ENCODE measurements around the gene SLC4A3. TPM values are rescaled to one million over a fixed set of nuclear protein-coding genes. Genes with fewer than 3 reads are reported as not detected.
A peak's percentile ranks its signal among the peaks of the same experiment; 100 is the strongest.

SLC4A3 gene, protein sequence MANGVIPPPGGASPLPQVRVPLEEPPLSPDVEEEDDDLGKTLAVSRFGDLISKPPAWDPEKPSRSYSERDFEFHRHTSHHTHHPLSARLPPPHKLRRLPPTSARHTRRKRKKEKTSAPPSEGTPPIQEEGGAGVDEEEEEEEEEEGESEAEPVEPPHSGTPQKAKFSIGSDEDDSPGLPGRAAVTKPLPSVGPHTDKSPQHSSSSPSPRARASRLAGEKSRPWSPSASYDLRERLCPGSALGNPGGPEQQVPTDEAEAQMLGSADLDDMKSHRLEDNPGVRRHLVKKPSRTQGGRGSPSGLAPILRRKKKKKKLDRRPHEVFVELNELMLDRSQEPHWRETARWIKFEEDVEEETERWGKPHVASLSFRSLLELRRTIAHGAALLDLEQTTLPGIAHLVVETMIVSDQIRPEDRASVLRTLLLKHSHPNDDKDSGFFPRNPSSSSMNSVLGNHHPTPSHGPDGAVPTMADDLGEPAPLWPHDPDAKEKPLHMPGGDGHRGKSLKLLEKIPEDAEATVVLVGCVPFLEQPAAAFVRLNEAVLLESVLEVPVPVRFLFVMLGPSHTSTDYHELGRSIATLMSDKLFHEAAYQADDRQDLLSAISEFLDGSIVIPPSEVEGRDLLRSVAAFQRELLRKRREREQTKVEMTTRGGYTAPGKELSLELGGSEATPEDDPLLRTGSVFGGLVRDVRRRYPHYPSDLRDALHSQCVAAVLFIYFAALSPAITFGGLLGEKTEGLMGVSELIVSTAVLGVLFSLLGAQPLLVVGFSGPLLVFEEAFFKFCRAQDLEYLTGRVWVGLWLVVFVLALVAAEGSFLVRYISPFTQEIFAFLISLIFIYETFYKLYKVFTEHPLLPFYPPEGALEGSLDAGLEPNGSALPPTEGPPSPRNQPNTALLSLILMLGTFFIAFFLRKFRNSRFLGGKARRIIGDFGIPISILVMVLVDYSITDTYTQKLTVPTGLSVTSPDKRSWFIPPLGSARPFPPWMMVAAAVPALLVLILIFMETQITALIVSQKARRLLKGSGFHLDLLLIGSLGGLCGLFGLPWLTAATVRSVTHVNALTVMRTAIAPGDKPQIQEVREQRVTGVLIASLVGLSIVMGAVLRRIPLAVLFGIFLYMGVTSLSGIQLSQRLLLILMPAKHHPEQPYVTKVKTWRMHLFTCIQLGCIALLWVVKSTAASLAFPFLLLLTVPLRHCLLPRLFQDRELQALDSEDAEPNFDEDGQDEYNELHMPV
- total RNA-seq (4.9 TPM), polyA plus RNA-seq (ENCODE audit: insufficient read depth, low read depth, low replicate concordance) (5.2 TPM)
- long read RNA-seq, donor 1 = 0 reads
- long read RNA-seq, donor 2 = 0 reads
- long read RNA-seq, donor 3 = 0 reads
- long read RNA-seq, donor 4 = 0 reads
- long read RNA-seq, donor 5 = 0 reads
- long read RNA-seq, donor 6 = 0 reads
- long read RNA-seq, donor 7, partial matches to known transcripts = 3 of 4 reads
- long read RNA-seq, donor 7, other reads (novel, unspliced or antisense) = 1 of 4 reads
- long read RNA-seq, donor 8 = 0 reads
- long read RNA-seq, donor 9 = 0 reads
- long read RNA-seq, donor 10 = 0 reads

DNA sequence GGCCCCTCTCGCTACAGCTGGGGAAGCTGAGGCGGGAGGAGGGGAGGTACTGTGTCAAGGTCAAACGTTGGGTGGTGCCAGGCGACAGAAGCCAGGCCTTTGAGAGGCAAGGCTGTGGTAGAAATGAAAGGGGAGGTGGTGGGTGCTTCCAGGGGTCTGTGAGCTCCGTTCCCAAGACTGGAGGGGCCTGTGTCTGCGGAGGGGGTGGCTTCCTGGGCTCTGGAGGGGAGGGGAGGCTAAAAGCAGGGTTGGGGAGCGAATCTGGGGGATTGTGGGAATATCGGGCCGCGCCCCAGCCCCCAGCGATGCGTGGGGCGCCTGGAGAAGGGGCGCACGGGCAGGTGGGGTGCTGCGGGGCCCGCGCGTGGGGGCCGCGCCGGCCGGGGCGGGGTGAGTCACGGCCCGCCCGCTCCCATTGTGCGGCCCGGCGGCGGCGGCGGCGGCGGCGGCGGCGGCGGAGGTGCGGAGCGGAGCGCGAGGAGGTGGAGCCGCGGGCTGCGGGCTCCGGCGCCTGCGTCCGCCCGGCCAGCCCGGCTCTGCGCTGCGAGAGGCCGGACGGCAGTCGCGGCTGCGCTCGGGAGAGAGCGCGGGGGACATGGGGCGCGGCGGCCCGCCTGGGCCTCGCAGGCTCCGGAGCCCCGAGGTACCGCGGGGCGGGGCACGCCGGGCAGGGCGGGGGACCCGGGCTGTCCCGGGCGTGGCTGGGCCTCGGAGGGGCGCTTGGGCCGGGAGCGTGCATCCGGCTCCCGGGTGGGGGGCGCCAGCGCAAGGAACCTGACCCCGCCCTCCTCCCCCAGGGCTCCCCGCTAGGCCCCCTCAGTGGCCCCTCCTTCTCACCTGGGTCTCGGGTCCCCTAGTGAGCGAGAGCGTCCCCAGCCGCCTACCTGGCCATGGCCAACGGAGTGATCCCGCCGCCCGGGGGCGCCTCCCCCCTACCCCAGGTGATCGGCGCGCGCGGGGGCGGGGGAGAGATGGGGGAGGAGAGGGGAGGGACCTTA, at the start of gene SLC4A3:
SLC4A3 (plus strand) TSS at position 528 of the 998 bp plus-strand sequence; CDS start at position 891, 363 bp downstream.
- Histone ChIP-seq H3K4me1 (ENCODE audit: control insufficient read depth in 2 of 3, insufficient read depth in 2 of 3, low read depth in 1 of 3, low read length in 3 of 3) (no peaks in the 10 kb centered on the region), H3K9ac (ENCODE audit: low read length in 3 of 3) (no peak within 1 kb of the TSS), H3K27me3 (ENCODE audit: control insufficient read depth, insufficient read depth, low read length) (no peaks in the 10 kb centered on the region), H3K27ac (ENCODE audit: low read depth in 2 of 2, low read length in 2 of 2) (no peak within 1 kb of the TSS), H3K4me3 (ENCODE audit: low read length in 3 of 3) (peak within 1 kb of the TSS in 2 of 3 donors; percentile 14 to 46), H3K36me3 (ENCODE audit: control insufficient read depth in 2 of 3, insufficient read depth in 3 of 3, low read length in 3 of 3) (no peaks in the 10 kb centered on the region), H3K9me3 (ENCODE audit: control insufficient read depth in 2 of 3, insufficient read depth in 1 of 3, low read length in 3 of 3) (no peaks in the 10 kb centered on the region)
- TF ChIP-seq, protein P1, sequence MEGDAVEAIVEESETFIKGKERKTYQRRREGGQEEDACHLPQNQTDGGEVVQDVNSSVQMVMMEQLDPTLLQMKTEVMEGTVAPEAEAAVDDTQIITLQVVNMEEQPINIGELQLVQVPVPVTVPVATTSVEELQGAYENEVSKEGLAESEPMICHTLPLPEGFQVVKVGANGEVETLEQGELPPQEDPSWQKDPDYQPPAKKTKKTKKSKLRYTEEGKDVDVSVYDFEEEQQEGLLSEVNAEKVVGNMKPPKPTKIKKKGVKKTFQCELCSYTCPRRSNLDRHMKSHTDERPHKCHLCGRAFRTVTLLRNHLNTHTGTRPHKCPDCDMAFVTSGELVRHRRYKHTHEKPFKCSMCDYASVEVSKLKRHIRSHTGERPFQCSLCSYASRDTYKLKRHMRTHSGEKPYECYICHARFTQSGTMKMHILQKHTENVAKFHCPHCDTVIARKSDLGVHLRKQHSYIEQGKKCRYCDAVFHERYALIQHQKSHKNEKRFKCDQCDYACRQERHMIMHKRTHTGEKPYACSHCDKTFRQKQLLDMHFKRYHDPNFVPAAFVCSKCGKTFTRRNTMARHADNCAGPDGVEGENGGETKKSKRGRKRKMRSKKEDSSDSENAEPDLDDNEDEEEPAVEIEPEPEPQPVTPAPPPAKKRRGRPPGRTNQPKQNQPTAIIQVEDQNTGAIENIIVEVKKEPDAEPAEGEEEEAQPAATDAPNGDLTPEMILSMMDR (IDR thresholded peaks at IDR 0.05; ENCODE audit: borderline replicate concordance, extremely low read depth, insufficient read depth) = no peak
- DNase-seq (peak; percentile 33 to 78 (median 57)), FAIRE-seq (no peak)
- intact Hi-C loops (cut with DNase I) = no loop called here

DNA sequence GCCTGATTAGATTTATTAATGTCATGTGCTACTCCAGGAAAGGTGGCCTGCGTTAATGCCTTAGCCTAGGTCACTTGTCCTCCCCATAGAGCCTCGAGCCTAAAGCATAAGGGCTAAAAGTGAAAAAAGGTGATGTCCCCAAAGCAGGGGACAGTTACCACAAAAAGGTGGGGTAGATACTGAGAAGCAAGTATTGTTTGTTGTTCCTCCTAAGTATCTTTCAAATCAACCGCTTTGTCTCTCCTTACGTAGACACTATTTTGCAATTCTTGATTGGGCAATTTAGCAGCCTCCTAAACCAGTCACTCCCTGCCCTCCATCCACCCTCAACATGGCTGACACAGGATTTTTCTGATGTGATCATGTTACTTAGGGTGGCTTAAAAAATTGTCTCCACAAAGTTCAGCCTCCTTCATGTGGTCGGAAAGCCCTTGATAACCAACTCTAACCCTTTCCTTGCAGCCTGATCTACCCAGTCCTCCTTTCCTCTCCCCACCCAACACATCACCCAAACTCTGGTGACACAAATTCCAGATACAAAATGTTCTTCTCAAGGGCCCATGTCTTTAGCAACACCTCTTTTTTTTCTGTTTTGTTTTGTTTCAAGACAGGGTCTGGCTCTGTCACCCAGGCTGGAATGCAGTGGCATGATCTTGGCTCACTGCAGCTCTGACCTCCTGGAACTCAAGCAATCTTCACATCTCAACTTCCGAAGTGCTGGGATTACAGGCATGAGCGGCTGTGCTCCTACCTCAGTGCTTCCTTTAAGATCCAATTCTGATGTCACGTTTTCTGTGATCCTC, 48.4 kb upstream of the SLC4A3 start:
- FAIRE-seq (no peak), DNase-seq (peak in 2 of 5 donors; percentile 40 to 51)
- Histone ChIP-seq H3K4me3 (ENCODE audit: low read length in 3 of 3) (no peak overlapping the region), H3K9ac (ENCODE audit: low read length in 3 of 3) (no peak overlapping the region), H3K27me3 (ENCODE audit: control insufficient read depth, insufficient read depth, low read length) (no peaks in the 10 kb centered on the region), H3K9me3 (ENCODE audit: control insufficient read depth in 2 of 3, insufficient read depth in 1 of 3, low read length in 3 of 3) (no peaks in the 10 kb centered on the region), H3K4me1 (ENCODE audit: control insufficient read depth in 2 of 3, insufficient read depth in 2 of 3, low read depth in 1 of 3, low read length in 3 of 3) (no peaks in the 10 kb centered on the region), H3K27ac (ENCODE audit: low read depth in 2 of 2, low read length in 2 of 2) (no peak overlapping the region), H3K36me3 (ENCODE audit: control insufficient read depth in 2 of 3, insufficient read depth in 3 of 3, low read length in 3 of 3) (no peaks in the 10 kb centered on the region)
- TF ChIP-seq, protein P1 (IDR thresholded peaks at IDR 0.05; ENCODE audit: borderline replicate concordance, extremely low read depth, insufficient read depth) = no peak
- intact Hi-C loops (cut with DNase I) = no loop called here

All from kidney (tissue), 22 donors.